Aorta (tissue), 5 donors: ENCODE results near the gene GGACT. TPM values are rescaled to one million over a fixed set of nuclear protein-coding genes. Genes with fewer than 3 reads are reported as not detected.

ENCODE experiments used
- ATAC-seq: fragments of 200-7000 bp; cut with Tn5 transposase; one replicate; pipeline ENCODE4 v1.9.1; 2022; ENCODE audit warnings: moderate library complexity; ENCODE audit not compliant: low FRiP score
- DNase-seq, 2 donors: peaks; one replicate each; pipeline ENCODE4 v3.0.0-alpha.2; 2020
- H3K27ac ChIP-seq, 2 donors: one replicate each; pipeline ENCODE4 v1.5.1; 2013; ENCODE audit warnings: low read length in 2 of 2, mild to moderate bottlenecking in 2 of 2, moderate library complexity in 2 of 2, control low read depth in 1 of 2, inconsistent platforms in 1 of 2, low read depth in 1 of 2
- H3K27me3 ChIP-seq, 2 donors: one replicate each; pipeline ENCODE4 v1.6.1; 2013; ENCODE audit warnings: control low read depth in 1 of 2, low read length in 1 of 2, mild to moderate bottlenecking in 1 of 2, moderate library complexity in 1 of 2; ENCODE audit not compliant: insufficient read depth in 2 of 2, control insufficient read depth in 1 of 2
- H3K36me3 ChIP-seq, 2 donors: one replicate each; pipeline ENCODE4 v1.6.1; 2013; ENCODE audit warnings: control low read depth in 1 of 2, low read length in 1 of 2, mild to moderate bottlenecking in 1 of 2; ENCODE audit not compliant: insufficient read depth in 2 of 2, control insufficient read depth in 1 of 2
- H3K4me1 ChIP-seq, 2 donors: one replicate each; pipeline ENCODE4 v1.6.1; 2013; ENCODE audit warnings: low read length in 2 of 2, control low read depth in 1 of 2, mild to moderate bottlenecking in 1 of 2, moderate library complexity in 1 of 2; ENCODE audit not compliant: insufficient read depth in 2 of 2, control insufficient read depth in 1 of 2
- H3K4me3 ChIP-seq, 2 donors: one replicate each; pipeline ENCODE4 v1.5.1; 2013; ENCODE audit warnings: low read length in 2 of 2, control low read depth in 1 of 2, mild to moderate bottlenecking in 1 of 2
- H3K9me3 ChIP-seq: one replicate; pipeline ENCODE4 v1.6.1; 2013; ENCODE audit warnings: mild to moderate bottlenecking, low read length; ENCODE audit not compliant: control insufficient read depth
- WGBS, 2 donors: extraction: QIAGEN DNeasy Blood & Tissue Kit; methylation state at CpG; one replicate each; pipeline ENCODE4 v1.1.7; 2013; 5-methylcytosine and 5-hydroxymethylcytosine counted together
- intact Hi-C, 2 donors: fragments of 100-400 bp; cut with DNase I; formaldehyde crosslinking; loops; one replicate each; pipeline versions ENCODE4 v1.14.2 to v1.15.0; 2022
- polyA plus RNA-seq, 2 donors: library from polyadenylated mRNA; stranded (reverse); fragments of 200-250 nt; gene quantifications; one replicate each; pipeline ENCODE4 v1.2.3, GENCODE V29; 2013
- total RNA-seq, 2 donors: library from RNA; stranded (reverse); fragmentation: NEBNext Ultra II Directional; extraction: Animal tissue kit (Norgen Biotek cat#: 25700); gene quantifications; one replicate each; pipeline ENCODE4 v1.2.1, GENCODE V29; 2021
- donor health status: healthy with polysubstance abuse.
- donor health status: Bipolar disorder and iron deficiency.
- donor health status: DM: no; HTN: no; CAD: no.
- donor health status: DM: no; HTN: no; CAD: no.
- donor health status: DM: yes; HTN: yes; CAD: no.

The GGACT gene
- total and polyA plus RNA-seq, 4 donors, result 0.75 to 5.3 (median 2.8) TPM

DNA sequence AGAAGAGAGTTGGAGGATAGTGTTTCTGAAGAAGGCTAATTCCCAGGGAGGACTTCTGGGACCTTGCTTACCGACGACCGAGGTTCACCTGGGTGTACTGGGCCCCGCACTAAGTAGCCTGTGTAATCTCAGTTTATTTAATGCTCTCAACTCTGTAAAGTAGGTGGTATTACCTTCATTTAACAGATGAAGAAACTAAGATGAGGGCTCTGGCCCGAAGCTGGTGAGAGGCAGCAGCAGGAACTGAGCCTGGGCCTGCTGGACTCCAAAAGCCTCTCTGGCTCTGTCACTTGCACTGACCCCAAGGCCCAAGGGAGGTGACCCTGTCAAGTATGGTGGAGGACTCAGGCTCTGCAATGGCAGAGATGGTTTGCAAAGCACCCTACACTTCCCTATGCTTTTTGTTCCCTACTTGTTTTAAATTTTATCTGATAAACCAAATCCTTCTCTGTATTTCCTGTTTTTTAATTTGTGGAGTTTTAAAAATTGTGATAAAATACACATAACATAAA is 50.6 kb downstream of the GGACT start:
- intact Hi-C loops, result no loop called here
- Histone ChIP-seq H3K27ac (no peak overlapping the region), H3K36me3 (no peaks in the 10 kb centered on the region), H3K9me3 (no peaks in the 10 kb centered on the region), H3K27me3 (no peaks in the 10 kb centered on the region), H3K4me1 (no peaks in the 10 kb centered on the region), H3K4me3 (no peak overlapping the region)
- ATAC-seq (no peak), DNase-seq (no peak)
- 97% methylated on average over 5 of the region's 5 CpGs for WGBS, 2 donors

DNA sequence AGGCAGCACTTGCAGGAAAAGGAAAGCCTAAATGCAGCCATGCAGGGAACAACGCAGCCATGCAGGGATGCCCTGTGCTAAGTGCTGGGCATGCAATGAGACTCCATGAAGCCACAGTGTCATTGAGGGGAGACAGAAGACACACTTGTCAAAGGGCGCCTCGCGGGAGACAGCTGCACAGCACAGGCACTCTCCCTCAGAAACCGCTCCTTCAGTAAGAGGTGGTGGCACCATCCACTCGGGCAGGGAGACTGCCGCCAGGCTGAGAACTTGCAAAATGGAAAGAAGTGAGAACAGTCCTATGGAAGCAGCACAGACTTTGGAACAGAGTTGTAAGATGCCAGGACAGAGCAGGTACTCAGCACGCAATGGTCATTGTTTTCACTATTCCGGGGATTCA is 51.1 kb downstream of the GGACT start:
- no peak overlapping the region for H3K4me3 ChIP-seq
- no peak for DNase-seq
- 98% methylated on average over 9 of the region's 9 CpGs for WGBS, 2 donors
- no peaks in the 10 kb centered on the region for H3K9me3 ChIP-seq
- intact Hi-C loops, result no loop called here
- no peak for ATAC-seq
- no peaks in the 10 kb centered on the region for H3K36me3 ChIP-seq
- H3K4me1 ChIP-seq, result no peaks in the 10 kb centered on the region
- no peaks in the 10 kb centered on the region for H3K27me3 ChIP-seq
- H3K27ac ChIP-seq, result no peak overlapping the region

DNA sequence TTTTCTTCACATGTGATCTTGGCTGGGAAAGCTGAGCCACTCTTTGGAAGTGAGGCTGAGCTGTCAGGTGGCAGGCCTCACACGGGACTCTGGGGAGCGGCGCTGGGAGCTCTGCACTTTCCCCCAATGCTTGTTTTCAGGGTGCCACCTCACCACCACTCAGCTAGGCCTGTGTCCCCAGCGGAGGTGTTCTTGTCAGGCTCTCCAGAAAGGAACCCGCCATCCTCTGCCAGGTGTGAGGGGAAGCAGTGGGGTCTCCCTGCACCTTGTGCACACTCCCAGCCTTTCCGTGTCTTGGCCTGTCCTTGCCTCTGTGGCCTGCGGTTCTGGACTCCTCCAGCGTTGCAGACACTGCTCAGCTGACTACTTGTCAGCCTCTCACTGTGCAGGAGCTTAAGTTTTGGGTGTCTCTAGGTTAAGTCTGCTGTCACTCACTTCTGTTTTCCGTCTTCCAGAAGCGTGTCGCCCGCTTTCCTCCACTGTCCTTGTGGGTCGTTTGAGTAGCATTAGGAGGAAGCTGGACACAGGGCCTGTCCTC is 51.9 kb downstream of the GGACT start:
- H3K36me3 ChIP-seq, result no peaks in the 10 kb centered on the region
- H3K27ac ChIP-seq, result no peak overlapping the region
- H3K4me1 ChIP-seq, result no peaks in the 10 kb centered on the region
- intact Hi-C loops, result no loop called here
- DNase-seq (peak in 1 of 2 donors; percentile 59), ATAC-seq (no peak)
- H3K4me3 ChIP-seq, result no peak overlapping the region
- WGBS, 2 donors, result 93 to 97% methylated on average over 13 of the region's 13 CpGs
- no peaks in the 10 kb centered on the region for H3K27me3 ChIP-seq
- no peaks in the 10 kb centered on the region for H3K9me3 ChIP-seq

DNA sequence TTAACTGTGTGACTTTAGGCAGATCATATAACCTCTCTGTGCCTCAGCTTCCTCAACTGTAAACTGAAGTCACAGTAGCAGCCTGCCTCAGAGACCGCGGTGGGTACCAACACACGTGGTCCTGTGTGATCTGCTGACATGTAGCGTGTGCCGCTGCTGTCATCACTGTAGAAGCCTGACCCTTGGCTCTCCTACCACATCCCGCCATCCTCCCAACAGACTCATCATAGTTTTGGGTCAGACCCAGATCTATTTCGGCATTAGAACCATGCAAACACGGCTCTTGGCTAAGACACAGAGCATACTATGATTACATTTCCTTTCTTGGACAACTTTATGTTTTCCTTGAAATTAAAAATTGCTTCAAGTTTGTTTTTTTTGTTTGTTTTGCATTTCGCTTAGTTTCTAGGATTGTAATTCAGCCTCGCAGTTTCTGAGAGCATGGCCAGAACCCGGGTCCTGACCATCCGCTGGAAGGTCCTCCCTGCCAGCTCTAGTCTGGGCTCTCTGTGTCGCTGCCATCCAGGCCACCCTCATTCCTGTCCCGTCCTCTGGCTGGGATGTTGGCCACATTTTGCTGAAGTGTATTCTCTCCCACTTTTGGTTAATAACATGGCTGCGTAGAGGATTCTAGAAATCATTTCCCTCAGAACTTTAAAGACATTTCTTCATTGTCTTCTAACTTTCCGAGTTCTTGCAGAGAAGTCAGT is 53.0 kb downstream of the GGACT start:
- peak; percentile 36 for ATAC-seq
- 3 to 9% methylated on average over 16 of the region's 16 CpGs for WGBS, 2 donors
- intact Hi-C loops, result no loop called here
- Histone ChIP-seq H3K4me3 (no peak overlapping the region), H3K36me3 (no peaks in the 10 kb centered on the region), H3K27me3 (no peaks in the 10 kb centered on the region), H3K4me1 (no peaks in the 10 kb centered on the region), H3K9me3 (no peaks in the 10 kb centered on the region), H3K27ac (no peak overlapping the region)
- no peak for DNase-seq

DNA sequence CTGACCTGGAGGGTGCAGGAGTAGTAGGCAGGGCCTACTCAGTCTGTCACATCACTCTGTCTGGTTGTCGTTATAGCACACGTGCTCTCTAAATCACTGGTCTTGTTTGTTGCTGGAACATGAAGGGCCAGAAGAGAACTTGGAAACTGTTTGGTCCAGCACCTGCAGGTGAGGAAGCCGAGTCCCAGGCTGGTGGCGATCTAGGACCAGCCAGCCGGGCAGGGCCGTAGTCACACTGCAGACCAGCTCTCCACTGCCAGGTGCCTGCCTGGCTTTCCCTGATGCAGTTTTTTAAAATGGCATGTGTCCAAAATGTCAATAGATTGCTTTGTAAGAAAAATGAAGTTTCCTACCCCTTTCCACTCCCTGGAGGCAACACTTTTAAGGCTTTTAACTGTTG is 53.7 kb downstream of the GGACT start:
- 46 to 62% methylated on average over 6 of the region's 6 CpGs for WGBS, 2 donors
- no peak overlapping the region for H3K4me3 ChIP-seq
- H3K27ac ChIP-seq, result no peak overlapping the region
- intact Hi-C loops, result no loop called here
- no peaks in the 10 kb centered on the region for H3K36me3 ChIP-seq
- H3K27me3 ChIP-seq, result no peaks in the 10 kb centered on the region
- no peaks in the 10 kb centered on the region for H3K9me3 ChIP-seq
- no peaks in the 10 kb centered on the region for H3K4me1 ChIP-seq
- ATAC-seq (no peak), DNase-seq (no peak)

DNA sequence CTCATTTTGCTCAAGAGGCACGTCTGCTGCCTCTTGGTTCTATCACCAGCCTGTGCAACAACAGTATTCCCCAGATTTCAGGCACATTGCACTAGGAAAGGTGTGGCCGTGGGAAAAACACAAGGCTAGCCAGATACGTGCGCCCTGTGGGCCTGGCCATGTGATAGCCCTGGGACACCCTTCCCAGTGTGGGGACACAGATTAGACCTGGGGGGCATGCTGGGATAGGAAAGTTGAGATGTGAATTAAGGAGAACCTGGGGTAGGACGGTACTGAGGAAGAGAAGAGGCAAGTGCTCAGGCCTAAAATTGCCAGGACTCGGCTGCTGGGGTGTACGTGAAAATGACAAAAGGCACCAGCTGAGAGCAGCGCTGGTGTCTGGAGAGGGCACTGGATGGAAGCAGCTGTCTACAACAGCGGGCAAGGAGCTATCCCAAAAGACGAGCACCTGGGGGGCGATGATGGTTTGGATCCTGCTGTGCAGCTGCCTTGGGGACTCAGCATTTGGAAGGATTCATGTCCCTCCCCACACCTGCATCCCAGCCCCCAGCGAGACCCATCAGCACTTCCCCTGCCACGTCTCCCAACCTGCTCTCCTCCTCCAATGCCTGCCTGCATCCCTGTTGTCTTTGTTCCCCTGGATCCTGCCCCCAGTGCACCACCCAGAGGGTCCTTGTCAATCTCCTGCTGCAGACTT is 54.3 kb downstream of the GGACT start:
- ATAC-seq, result no peak
- WGBS, 2 donors, result 93 to 96% methylated on average over 13 of the region's 13 CpGs
- Histone ChIP-seq H3K27ac (no peak overlapping the region), H3K36me3 (no peaks in the 10 kb centered on the region), H3K27me3 (no peaks in the 10 kb centered on the region), H3K9me3 (no peaks in the 10 kb centered on the region), H3K4me3 (no peak overlapping the region), H3K4me1 (no peaks in the 10 kb centered on the region)
- peak in 1 of 2 donors; percentile 70 for DNase-seq
- intact Hi-C loops, result no loop called here

DNA sequence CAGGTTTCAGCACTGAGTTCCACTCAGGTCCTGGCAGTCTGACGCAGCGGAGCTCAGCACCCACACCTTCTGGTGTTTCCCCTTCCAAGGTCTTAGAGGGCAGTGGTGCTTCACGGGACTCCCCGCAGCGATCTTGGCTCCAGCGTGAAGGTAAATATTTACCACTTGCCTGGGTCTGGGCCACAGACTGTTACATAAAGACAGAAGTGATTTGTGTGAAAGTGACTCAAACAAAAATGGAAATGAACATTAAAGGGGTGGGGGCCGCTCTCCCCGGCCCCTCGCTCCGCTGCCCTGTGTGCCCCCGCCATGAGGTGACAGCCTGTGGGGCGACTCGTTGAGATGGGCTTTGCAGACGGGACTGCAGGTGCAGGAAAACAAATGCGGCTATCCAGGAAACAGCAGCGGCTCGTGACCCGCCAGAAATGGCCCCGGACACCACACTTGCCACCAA is 55.0 kb downstream of the GGACT start:
- ATAC-seq (no peak), DNase-seq (no peak)
- H3K27ac ChIP-seq, result no peak overlapping the region
- no peak overlapping the region for H3K4me3 ChIP-seq
- no peaks in the 10 kb centered on the region for H3K27me3 ChIP-seq
- intact Hi-C loops, result no loop called here
- H3K9me3 ChIP-seq, result no peaks in the 10 kb centered on the region
- no peaks in the 10 kb centered on the region for H3K36me3 ChIP-seq
- no peaks in the 10 kb centered on the region for H3K4me1 ChIP-seq
- WGBS, 2 donors, result 94 to 95% methylated on average over 19 of the region's 19 CpGs

DNA sequence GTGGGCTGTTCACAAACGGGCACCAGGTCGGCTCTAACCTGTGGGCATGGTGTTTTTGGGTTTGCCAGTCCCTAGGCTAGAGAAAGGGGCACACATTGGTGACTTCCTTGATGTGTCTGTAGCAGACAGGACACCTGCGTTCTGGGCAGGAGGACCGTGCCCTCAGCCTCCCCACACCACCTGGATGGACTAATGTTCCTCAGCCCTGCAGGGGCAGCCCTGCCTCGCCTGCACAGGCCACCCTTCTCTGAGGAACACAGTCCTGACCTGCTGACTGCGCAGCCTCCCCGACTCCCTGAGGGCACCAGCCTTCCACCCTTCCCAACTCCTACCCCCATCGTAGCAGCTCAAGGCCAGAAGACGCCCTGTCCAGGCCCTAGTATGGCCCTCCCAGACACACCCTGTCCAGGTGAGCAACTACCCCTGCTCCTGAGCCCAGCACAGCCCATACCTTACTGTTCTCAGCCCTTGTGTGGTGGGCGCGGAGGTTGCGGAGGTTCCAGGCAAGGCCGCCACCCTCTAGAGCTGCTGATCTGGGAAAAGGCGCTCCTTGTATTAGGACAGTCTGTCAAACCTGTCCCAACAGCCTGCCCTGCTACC is 55.7 kb downstream of the GGACT start:
- no peak for ATAC-seq
- Histone ChIP-seq H3K27me3 (no peaks in the 10 kb centered on the region), H3K36me3 (no peaks in the 10 kb centered on the region), H3K27ac (no peak overlapping the region), H3K4me3 (no peak overlapping the region), H3K9me3 (no peaks in the 10 kb centered on the region), H3K4me1 (no peaks in the 10 kb centered on the region)
- no peak for DNase-seq
- WGBS, 2 donors, result 96 to 98% methylated on average over 14 of the region's 14 CpGs
- intact Hi-C loops, result no loop called here
